NK-92 (cell line): ENCODE measurements around the gene ZNF497.
"Not testable (repeated sequence)": the region's sequence is repeated elsewhere in the genome, so short reads cannot be mapped to it uniquely, and the experiment has no call there.

Experiments used
- DNase-seq: peaks from one replicate; lab custom pipeline; 2025; ENCODE audit not compliant: unreplicated experiment; lab: John Stamatoyannopoulos, UW

The ZNF497 gene

GRCh38 chr19:58394821-58395219 is 32.3 kb upstream of the ZNF497 start:
- no peak for DNase-seq

DNA sequence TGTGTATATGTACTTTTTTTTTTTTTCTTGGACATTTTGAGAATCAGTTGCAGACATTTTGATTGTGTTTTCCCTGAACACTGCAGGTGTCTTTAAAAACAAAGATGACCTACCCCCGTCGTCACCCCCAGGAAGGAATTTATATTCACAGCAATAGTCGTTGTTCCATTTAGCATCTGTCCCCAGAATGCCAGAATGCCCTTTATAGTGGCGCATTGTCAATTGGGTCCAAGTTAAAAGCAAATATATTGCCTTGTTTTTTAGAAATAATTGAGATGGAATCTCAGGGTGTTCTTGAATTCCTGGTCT is 31.1 kb upstream of the ZNF497 start:
- DNase-seq: no peak

DNA sequence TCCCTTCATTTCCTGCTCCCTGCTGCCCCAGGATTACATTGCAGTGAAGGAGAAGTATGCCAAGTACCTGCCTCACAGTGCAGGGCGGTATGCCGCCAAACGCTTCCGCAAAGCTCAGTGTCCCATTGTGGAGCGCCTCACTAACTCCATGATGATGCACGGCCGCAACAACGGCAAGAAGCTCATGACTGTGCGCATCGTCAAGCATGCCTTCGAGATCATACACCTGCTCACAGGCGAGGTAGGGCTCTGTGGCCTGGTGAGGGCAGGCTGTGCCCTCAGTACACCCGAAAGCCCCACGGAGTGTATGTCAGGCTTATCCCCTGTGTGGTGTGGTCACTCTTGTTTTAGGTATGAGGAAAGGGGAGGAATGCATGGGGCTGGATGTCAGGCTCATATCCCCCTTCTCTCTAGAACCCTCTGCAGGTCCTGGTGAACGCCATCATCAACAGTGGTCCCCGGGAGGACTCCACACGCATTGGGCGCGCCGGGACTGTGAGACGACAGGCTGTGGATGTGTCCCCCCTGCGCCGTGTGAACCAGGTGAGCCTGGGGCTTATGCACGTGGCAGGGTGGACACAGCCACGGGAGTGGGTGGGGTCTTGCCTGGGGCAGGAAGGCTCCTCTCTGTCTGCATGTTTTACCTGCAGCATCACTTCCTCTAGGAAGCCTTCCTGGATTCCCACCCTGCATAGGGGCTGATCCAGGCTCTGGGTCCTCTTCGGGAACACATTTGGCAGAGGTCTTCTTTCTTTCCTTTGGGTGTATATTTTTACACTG is 30.6 kb upstream of the ZNF497 start:
- no peak for DNase-seq

GRCh38 chr19:58388175-58388526 is 25.6 kb upstream of the ZNF497 start:
- DNase-seq: no peak

GRCh38 chr19:58387338-58388174 is 25.0 kb upstream of the ZNF497 start:
- no peak for DNase-seq

- DNase-seq: peak; percentile 77
These were observed 24.2 kb upstream of the ZNF497 start, which contains the start of gene RPS5 for GRCh38 chr19:58386576-58387337. RPS5 (plus strand) TSS chr19:58387269; CDS start chr19:58388138, 869 bp downstream.

- no peak for DNase-seq
These were observed 23.5 kb upstream of the ZNF497 start for GRCh38 chr19:58385891-58386575.

- no peak for DNase-seq
These were observed 22.9 kb upstream of the ZNF497 start for GRCh38 chr19:58385313-58385890.

DNA sequence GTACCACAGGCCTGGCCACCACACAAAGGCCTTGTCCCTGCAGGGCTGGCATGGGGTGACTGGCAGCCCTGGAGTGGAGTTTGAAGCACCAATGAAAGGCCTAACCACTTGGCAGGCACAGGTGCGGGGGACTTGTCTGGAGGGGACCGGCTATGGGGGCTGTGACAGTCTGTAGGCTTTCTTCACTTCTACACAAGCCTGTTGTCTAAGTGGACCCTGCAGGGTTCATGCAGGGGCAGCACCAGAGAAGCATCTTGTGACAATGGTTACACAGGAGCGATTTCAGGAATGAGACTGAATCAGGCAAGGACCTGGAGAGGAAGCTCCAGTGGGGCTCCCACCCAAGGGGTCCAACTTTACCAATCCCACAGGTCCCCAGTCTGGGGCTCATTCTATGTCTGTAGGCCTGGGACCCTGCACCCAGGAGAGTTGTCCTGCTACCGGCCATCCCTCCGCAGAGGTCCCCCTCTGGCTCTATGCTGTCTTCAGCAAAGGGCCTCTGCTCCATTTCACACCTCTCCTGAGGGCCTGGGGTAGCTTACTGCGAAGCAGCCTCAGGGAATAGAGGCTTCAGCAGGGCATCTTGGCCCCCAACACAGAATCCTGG is 20.5 kb upstream of the ZNF497 start:
- no peak for DNase-seq

DNA sequence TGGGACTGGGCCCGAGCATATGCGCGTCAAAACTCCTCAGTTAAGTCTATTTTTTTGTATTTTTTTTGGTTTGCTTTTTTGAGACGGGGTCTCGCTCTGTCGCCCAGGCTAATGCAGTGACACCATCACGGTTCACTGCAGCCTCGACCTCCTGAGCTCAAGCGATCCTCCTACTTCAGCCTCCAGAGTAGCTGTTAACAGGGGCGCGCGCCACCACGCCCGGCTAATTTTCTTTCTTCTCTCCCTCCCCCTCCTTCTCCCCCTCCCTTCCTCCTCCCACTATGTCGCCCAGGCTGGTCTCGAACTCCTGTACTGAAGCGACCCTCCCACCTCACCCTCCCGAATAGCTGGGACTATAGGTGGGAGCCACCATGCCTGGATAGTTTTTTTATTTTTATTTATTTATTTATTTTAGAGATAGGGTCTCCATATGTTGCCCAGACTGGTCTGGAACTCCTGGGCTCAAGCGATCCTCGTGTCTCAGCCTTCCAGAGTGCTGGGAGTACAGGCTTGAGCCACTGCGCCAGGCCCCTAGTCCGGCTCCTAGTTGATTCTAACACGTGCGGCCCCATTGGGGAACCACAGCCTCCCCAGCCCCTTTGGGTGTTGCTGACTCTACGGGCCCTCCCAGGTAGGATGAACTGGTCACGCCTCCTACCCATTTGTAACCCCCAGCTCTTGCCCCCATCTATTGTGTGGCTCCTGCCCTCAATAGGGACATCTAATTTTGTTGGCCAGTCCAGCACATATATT is 19.1 kb upstream of the ZNF497 start:
- DNase-seq: no peak

- DNase-seq: peak; percentile 89
These were observed 18.3 kb upstream of the ZNF497 start, which contains the start of gene ZNF837 for GRCh38 chr19:58380662-58381459. ZNF837 (minus strand) TSS chr19:58381030; CDS start chr19:58369332, 11,698 bp downstream.

DNA sequence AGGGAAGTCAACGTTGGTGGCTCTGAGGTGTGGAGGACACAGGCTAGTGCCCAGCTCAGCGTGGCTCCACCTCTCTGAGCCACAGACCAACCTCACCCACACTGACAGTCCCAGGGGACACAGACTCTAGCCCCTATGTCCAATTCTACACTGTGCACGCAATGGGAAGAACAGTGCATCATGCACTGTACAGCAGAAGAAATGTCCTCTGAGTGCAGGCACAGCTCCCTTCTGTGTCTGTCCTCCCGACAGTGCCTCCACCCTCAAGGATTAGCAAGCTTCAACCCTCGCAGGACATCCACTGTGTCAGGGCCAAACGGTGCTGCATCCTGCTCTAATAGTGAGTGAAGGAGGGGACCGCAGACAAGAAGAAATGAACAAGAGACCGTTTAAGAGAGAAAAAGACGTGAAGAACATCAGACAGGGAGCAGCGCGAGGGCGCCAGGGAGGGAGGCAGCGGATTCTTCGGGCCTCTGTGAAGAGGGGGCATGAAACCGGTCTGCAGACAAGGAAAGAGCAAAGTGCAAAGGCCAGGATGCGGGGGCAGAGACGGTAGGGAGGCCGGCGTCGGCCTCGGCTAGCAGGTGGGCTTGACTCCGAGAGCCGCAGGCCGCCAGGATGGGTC is 17.6 kb upstream of the ZNF497 start:
- DNase-seq: no peak

DNA sequence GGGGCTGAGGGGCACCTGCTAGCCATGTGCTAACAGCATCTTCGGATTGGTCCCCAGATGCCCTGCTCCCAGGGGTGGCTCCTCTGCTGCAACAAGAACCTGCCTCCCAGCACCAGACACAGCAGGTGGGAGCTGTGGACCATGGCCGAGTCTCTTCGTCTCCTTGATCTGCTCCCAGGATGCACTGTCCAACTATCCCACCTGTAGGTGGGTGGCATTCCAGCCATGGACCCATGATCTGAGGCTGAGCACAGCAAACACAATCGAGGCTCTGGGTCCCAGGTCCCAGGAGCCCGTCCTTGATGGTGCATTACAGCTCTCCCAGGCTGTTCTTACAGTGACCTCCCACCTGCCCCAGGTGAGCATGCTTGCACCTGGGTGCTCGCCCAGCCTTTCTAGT is 16.7 kb upstream of the ZNF497 start:
- no peak for DNase-seq

DNA sequence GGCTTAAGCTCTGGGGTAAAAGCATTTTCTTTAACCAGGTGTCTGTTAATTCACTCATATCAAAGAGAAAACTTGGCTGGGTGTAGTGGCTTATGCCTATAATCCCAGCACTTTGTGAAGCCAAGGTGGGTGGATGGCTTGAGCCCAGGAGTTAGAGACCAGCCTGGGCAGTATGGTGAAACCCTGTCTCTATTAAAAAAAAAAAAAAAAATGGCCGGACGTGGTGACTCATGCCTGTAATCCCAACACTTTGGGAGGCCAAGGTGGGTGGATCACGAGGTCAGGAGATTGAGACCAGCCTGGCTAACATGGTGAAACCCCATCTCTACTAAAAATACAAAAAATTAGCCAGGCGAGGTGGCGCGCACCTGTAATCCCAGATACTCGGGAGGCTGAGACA is 14.2 kb upstream of the ZNF497 start:
- not testable (repeated sequence) for DNase-seq

DNA sequence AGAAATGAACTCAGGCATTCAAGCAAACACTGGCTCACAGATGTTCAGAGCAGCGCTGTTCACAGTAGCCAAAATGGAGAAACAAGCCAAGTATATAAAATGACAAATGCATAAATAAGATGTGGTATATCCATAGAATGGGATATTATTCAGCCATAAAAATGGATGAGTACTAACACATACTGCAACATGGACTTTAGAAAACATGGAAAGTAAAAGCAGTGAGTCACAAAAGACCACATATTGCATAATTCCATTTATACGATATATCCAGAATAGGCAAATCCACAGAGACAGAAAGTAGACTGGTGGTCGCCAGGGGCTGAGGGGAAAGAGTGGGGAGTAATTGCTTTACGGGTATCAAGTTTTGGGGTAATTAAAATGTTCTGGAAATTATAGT is 11.6 kb upstream of the ZNF497 start:
- DNase-seq: no peak

GRCh38 chr19:58372311-58373133 is 10.0 kb upstream of the ZNF497 start:
- no peak for DNase-seq

GRCh38 chr19:58368561-58369360 is 6.2 kb upstream of the ZNF497 start:
- DNase-seq: no peak
